AML-193 (cell line): Measurements from ENCODE around the gene KRTAP16-1.

Experiments
- DNase-seq, 2 experiments: peaks; one replicate each; lab custom pipeline; 2025; lab: John Stamatoyannopoulos, UW

Gene KRTAP16-1

DNA sequence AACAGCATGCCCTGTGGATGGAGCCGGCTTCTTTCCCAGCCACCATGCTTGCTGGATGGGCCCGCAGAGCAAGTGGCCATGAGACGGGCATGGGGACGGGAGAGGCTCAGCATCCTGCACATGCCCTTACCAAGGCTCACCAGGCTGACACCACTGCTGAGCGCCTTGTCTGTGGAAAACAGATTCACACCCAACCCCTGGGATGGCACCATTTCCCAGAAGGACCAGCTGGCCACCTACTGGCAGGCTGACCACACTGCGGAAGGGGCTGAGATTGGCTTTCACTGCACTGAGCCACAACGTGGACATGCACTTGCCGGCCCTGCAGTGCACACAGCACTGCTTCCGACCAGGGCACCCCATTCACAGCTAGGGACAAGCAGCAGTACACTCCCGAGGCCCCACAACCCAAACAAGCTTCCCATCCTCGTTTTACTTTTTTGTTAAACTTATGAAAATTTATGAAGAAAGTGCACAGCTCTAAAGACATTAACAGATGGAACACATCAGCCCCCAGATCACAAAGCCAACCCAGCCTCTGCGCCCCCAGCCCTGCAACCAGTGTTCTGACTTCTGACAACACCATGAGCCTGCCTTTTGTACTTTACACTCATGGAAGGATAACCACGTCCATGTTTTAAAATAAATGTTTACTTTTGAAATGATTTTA is 20.3 kb upstream of the KRTAP16-1 start:
- DNase-seq: peak; percentile 52 to 60

DNA sequence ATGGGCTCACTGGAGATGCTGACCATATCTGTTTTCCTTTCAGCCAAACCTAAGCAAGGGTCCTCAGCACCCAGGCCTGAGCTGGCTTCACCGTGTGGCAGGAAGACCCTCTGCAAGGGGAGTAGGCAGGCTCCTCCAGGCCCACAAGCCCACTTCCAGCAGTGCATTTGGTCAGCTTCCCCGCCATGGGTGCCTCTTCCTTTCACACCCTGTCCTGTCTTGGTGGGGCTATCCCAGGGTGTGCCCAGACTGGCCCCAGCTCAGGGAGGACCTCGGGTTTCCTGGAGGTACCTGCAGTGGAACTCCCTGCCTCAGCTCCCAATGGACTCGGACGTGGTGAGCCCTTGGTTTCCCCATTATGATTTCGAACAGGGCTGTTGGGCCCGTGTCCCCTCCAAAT is 19.1 kb upstream of the KRTAP16-1 start:
- DNase-seq: no peak

DNA sequence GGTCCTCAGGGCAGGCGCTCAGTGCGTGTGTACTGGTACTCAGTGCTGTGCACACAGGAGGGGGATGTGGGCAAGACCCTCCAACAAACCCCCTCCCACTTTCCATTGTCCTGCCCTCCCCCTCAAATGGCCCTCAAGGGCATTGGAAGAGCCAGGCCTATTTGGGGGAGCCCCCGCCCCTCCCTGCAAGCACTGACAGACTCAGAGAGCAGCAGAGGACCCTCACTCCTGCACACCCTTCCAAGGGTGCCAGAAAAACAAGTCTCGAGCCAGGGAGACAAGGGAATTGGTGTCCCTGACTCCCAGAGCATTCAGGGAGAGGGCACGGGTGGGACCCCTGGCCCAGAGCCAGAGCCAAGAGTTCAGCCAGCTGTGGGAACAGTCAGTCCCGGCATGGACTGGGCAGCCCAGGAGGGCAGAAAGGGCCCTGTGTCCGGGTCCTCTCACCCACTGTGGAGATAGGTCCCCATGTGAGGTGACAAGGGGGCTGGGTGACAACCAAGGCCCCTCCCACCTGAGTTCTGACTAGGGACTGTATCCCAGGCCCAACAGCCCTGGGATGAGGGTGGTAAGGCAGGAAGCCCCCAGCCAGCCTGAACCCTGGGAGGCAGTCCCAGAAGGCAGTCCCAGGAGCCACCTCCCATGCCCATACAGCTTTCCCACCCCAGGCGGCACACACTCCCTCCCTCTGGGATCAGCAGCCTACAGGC is 18.5 kb upstream of the KRTAP16-1 start:
- DNase-seq: no peak

DNA sequence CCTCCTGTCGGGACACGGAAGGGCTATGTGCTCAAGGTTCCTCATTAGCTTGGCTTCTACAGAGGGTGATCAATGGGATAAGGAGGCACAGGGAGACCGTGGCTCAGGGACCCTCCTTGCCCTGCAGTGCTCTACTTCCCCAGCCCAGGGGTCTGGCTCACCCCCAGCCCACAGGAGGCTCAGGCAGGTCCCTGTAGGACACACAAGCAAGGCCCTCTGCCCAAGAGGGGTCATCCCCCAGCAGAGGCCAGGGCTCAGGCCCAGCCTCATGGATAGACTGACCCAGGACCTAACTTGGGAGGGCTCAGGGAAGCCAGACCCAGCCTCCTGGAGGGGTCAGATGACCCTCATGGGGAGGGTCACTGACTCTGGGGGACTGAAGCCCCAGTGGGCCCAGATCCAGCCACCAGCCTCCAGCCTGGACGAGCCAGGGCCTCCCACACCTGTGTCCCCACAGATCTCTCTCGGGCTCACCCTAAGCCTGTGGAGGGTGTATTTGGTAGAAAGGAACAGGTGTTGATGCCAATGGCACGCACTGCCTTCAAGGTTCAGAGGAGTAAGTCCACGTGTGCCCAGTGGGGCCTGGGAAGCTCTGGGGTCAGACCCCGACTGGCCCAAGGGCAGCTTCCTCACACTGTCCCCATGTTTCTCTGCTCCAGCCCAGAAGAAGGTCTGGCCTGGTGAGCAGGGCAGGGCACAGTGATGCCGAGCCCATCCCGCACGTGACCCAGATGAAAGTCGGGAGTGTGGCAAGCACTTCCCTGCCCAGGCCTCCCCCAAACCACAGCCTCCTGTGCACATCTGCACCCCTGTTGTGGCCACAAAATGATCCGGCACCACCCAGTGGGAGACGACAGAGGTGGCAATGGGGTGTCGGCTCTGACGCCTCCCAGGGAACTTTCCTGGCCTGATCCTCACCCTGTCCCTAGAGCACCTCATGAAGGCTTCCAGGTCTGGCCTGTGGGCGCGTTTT is 17.4 kb upstream of the KRTAP16-1 start:
- no peak for DNase-seq

DNA sequence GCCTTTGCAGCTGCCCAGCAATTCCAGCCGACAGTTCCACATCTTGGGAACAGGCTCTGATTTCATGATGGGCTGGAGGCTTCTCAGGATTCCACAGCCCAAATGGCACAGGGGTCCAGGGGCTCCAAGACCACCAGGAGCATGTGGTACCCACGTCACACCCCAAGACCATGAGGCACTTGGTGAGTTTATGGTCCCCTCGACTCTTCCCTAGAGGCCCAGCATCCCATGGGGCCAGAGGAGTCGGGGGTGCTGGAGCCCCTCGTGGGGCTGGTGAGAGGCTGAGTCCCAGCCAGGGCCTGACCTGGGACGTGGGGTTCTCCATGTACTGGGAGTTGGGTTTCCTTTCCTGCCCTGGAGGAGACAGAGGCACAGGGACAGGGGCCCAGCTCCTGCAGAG is 16.5 kb upstream of the KRTAP16-1 start:
- DNase-seq: no peak

DNA sequence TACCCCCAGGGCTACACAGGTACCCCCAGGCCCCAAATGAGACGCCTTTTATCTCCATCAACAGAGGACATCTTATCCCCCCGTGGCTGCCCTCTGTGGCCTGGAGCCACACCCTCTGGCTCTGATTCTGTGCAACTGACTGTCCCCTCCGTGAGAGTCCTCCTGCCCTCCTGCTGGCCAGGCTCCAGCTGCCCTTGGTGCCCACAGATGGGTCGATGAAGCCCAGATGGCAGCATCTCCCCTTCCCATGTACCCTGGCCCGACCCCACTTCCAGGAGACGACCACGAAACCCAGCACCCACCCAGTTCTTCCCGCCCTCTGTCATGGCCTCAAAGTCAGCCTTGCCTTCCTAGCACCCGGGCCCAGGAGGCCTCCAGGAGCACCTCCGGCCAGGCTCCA is 16.0 kb upstream of the KRTAP16-1 start:
- DNase-seq: no peak

DNA sequence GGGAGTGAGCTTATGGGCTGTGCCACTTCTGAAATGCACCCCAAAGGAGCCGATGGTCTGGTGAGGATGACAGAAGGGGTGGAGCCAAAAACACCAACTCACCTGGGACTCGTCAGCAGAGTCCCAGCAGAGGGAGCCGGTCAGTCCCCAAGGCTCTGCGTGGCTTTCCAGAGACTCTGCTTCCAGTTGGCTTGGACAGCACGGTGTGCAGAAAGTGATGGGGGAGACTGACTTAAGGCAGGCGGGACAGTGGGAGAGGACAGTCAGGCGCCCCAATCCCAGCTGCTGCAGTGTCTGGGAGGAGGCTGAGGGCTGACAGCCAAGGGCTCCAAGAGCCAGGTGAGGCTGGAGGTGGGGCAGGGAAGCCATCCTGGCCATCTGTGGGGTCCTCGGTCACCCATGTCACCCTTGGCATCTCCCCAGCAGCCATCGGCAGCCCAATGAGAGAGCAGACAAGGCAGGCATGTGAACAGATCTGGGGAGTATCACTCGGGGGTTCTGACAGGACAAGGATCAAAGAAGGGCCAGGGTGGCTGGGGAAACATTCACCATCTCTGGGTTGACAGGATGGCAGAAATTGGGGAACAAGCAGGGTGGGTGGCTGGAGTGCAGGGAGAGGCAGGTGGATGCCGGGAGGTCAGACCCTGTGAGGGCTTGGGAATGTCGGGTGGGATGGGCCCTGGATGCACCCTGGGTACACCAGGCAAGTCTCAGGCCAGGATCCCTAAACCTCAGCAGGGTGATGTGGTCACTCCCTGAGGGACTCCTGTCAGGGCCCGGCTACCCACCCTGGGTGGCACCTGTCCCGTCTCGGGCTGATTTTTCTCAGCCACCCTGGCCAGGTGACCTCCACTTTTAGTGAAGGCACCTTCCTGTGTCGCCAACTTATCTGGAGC is 15.3 kb upstream of the KRTAP16-1 start:
- DNase-seq: peak in 1 of 2 experiments; percentile 15

DNA sequence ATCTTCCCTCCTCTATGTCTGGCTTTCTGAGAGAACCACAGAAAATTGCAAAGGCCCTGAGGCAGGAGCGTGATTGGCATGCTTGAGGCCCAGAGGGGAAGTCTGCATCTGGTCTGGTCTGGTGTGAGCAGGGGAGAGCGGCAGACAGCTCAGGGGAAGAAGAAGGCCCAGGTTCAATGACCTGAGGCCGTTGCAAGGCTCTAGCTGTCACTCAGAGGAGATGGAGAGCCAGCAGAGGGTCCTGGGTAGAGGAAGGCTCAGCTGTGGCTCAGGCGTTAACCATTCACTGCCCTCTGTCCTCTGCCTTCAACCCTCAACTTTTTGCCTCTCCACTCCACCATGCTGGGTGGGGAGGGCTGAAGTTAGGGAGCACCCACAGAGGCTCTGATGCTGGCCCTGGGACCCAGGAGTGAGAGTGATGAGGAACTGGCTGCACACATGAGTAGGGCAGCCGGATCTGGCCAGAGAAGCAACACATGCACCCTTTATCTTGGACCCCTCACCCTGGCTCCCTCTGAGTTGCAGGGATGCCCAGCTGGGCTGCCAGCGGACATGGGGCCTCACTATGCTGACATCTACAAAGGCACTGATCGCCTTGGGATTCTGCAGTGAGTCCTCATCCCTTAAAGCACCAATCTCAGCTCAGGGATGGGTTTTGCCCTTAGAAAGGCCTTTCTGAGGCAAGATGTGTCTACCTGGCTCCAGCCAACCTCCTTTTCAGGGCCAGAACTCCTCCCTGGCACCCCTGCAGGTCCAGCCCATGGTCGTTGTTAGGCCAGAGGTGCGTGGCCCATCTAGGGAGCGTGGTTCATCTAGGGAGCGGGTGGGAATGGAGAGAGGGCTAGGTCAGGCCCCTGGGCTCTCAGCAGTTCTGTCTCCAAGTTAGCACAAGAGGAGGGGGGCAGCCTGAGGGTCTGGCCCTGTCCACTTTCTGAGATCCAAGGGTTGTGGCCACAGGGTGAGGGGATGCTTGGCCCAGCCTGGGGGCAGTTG is 14.1 kb upstream of the KRTAP16-1 start:
- no peak for DNase-seq

DNA sequence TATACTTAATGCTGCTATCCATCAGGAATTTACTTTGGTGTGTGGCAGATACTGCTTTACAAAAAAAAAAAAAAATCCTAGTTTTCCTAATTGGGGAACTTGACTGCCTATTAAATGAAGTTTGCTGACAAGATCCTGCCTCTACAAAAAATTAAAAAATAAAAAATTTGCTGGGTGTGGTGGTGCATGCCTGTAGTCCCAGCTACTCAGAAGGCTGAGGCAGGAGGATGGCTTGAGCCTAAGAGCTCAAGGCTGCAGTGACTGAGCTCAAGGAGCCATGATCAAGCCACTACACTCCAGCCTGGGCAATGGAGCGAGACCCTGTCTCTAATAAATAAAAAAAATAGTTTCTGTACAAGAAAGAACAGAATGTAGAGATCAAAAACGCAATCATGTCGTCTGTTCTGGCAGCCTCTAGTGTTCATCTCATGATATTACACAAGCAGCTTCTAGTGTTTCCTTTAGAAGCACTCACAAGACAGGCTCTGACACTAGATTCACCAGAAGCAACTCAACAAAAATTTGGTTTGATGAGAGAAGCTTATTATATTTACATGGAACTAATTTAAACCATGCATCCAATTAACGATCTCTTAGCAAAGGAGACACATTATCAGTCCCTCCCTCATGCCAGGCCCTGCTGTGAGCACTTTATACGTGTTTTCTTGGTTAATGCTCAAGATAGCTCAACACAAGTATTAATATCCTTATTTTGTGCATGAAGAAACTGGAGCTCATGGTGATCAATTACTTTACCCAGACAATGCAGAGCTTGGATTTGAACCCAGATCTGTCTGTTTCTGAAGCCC is 13.2 kb upstream of the KRTAP16-1 start:
- DNase-seq: peak; percentile 83

DNA sequence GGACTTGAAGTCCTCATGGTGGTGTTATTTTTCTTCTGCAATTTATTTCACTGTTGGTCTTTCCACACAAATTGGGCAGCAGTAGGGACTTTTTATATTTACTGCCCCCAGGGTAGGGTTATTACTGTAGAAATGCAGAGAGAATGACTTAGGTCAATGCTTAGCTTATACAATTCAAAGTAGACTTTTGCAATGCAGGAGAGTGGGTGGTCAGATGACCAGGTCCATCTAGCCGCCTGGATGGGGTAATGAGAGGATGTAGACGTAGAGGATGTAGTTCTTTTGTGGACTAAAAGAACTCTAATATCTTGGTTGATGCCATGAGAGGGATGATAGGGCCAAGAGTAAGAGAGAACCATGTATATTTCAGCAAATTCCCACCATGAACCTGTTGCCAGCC is 9.1 kb upstream of the KRTAP16-1 start:
- DNase-seq: no peak

DNA sequence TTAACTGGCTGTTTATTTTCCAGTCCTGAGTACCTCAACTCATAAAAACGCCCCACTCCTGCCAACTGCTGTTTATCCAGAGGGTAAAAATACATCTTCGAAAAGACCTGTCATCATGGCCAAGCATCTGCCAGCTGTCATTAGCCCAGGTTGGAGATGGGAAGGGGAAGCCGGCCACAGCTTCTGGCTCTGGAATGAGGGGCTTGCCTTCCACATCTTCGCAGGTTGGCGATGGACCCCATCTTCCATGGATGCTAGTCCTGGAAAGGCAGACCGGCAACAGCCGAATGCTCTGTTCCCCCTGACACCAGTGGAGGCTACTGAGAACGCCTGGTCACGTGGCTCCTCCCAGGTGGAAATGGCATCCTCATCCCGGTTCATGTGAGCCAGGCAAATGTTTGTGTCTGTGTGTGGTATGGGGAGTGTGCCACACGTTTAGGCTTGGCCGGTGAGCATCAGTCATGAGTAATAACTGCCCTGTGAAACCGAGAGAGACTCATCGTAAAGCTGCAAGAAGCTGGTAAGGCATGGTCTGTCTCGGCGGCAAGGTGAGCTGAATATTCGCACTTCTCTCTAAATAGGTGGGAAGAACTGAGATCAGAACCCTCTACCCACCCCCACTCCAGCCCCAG is 6.8 kb upstream of the KRTAP16-1 start:
- no peak for DNase-seq

DNA sequence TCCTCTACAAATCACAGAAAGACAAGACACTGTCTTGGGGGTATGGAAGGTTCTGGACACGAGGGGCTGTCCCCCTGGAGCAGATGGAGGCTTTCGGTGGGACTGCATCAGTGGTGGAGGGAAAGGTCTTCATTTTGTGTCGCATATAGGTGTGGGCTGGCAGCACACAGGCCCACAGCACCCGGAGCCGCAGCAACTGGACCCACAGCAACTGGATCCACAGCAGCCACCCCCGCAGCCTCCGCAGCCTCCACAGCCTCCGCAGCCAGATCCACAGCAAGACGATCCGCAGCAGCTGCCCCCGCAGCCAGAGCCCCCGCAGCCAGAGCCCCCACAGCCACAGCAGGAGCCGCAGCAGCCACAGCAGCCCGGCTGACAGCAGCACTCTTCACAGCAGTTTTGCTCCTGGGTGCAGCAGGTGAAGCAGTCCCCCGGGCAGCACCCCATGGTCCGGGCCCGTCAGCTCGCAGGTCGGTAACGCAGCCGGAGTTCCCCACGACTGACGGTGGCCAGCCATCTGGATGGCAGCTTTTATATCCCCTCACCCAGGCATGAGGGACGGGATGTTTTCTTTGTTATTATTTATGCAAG is 6.2 kb upstream of the KRTAP16-1 start, which contains the start of gene KRTAP17-1:
Gene KRTAP17-1 (minus strand): TSS at position 507 of the 591 bp plus-strand sequence. CDS start 60 bp downstream, at position 447.
- DNase-seq: no peak

DNA sequence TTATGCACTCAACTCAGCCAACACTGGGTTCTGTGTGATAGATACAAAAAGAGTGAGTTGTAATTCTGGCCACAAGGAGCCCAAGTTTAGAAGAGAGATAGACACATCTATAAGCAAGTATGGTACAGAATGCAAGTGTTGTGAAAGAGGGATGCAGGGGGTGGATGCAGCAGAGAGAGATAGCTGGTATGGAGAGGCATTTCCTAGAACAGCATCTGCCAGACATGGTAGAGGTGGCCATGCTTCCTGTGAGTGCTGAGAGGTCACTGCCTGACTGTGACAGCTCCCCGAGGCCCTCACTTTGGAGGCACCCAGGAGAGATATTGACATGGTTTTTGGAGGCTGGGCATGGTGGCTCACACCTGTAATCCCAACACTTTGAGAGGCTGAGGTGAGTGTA is 2.0 kb upstream of the KRTAP16-1 start:
- no peak for DNase-seq

DNA sequence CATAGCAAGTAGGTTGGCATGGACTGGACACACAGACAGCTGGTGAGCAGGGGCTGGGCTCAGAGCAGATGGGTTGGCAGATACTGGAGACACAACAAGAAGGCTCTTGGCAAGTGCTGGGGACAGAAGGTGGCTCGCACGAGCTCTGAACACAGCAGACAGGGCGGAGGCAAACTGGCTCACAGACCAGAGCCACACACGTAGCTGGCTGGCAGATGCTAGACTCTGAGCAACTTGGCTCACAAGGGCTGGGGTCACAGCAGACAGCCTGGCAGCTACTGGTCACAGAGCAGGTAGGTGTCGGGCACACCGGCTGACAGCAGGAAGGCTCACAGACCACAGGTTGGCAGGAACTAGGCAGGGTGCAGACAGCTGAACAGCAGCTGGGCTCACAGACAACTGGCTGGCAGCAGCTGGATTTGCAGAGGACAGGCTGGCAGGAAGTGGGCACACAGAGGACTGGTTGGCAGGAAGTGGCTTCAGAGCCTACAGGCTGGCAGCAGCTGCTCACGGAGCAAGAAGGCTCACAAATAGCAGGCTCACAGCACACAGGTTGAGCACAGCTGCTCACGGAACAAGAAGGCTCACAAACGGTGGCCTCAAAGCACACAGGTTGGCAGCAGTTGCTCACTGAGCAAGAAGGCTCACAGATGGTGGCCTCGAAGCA is 725 bp downstream of the KRTAP16-1 start:
- peak; percentile 96 to 99 for DNase-seq

DNA sequence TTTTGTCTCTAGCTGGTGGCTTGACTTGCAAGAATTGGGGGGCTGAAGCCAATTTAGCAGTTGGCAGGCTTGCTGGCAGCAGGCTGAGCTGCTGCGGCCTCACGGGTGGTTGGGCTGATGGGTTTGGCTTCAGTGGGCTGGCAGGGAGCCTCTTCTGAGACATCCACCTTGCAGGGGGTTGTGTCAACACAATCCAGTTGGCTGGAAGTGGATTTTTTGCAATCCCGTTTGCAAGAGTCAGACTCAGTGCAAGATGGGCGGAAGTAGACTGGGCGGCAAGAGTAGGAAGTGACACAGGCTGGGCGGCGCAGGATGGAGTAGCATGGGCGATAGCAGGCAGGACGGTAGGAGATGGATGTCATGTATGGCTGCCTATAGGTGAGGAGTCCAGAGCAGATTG is 1.5 kb downstream of the KRTAP16-1 start:
- DNase-seq: no peak

DNA sequence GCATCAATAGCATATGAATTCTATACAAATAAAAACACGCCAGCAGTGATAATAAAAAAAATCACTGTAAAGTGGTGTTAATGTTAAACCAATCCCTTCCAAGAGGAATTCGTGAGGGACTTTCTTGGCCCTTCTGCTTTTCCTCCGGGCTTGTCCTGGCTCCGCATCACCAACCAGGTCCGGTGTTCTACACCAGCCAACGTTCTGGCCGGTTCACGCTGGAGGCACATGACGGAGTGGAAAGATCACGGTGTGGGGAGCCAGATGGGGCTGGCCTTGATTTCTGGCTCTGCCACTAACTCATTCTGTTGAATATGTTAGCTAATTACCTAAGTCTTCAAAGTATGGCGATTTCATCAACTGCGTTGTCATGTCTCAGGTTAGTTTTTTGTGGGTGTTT is 5.0 kb downstream of the KRTAP16-1 start:
- DNase-seq: no peak

DNA sequence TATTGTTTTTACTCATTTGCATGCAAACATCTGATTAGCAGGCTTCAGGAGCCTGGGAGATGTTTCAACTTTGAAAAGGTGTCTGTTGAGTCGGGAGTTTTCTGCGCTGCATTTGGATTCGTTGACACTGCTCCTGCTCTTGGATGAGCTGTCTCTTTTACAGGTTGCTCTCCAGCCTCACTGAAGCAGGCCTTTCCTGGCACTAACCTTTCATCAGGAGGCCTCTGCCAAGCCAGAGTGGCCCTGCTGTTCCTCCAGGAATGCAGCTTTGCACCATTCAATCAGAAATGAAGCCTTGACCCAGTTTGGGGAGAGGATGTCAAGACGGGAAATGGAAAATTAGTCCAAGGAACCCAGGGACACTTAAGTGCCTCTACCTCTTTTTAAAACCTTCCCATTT is 6.1 kb downstream of the KRTAP16-1 start:
- DNase-seq: no peak
